ENCODE results near the gene RASA3. TPM values are rescaled to one million over a fixed set of nuclear protein-coding genes. Genes with fewer than 3 reads are reported as not detected.
A peak's percentile ranks its signal among the peaks of the same experiment; 100 is the strongest.

The RASA3 gene
- total RNA-seq, 1 donor from 2014 or later, result 9.3 TPM

GRCh38 chr13:113947311-113948033 lies 185.0 kb downstream of the RASA3 start:
- no peaks in the 10 kb centered on the region for H3K9me3 Mint-ChIP-seq
- no peak for DNase-seq (ENCODE audit: extremely low spot score, unreplicated experiment)
- TF ChIP-seq CTCF (conservative IDR thresholded peaks at IDR 0.05), result peak; percentile 31
- no peaks in the 10 kb centered on the region for H3K27me3 Mint-ChIP-seq
- no peak overlapping the region for H3K27ac Mint-ChIP-seq
- no peaks in the 10 kb centered on the region for H3K36me3 Mint-ChIP-seq
- no peaks in the 10 kb centered on the region for H3K4me1 Mint-ChIP-seq (ENCODE audit: unreplicated experiment)
- no peak overlapping the region for H3K4me3 Mint-ChIP-seq

GRCh38 chr13:113946409-113947181 lies 185.8 kb downstream of the RASA3 start:
- DNase-seq (ENCODE audit: extremely low spot score, unreplicated experiment), result no peak
- Mint-ChIP-seq H3K4me3 (no peak overlapping the region), H3K27ac (no peak overlapping the region), H3K4me1 (ENCODE audit: unreplicated experiment) (no peaks in the 10 kb centered on the region), H3K9me3 (no peaks in the 10 kb centered on the region), H3K27me3 (no peaks in the 10 kb centered on the region), H3K36me3 (no peaks in the 10 kb centered on the region)
- TF ChIP-seq CTCF (conservative IDR thresholded peaks at IDR 0.05), result no peak

- no peak for DNase-seq (ENCODE audit: extremely low spot score, unreplicated experiment)
- Mint-ChIP-seq H3K4me3 (no peak overlapping the region), H3K27ac (no peak overlapping the region), H3K9me3 (no peaks in the 10 kb centered on the region), H3K27me3 (no peaks in the 10 kb centered on the region), H3K4me1 (ENCODE audit: unreplicated experiment) (no peaks in the 10 kb centered on the region), H3K36me3 (no peaks in the 10 kb centered on the region)
- TF ChIP-seq CTCF (conservative IDR thresholded peaks at IDR 0.05), result no peak
Measured at GRCh38 chr13:113945857-113946408, 186.5 kb downstream of the RASA3 start.

GRCh38 chr13:113943821-113944565 lies 188.4 kb downstream of the RASA3 start:
- Mint-ChIP-seq H3K36me3 (no peaks in the 10 kb centered on the region), H3K4me1 (ENCODE audit: unreplicated experiment) (no peaks in the 10 kb centered on the region), H3K4me3 (no peak overlapping the region), H3K27me3 (no peaks in the 10 kb centered on the region), H3K9me3 (no peaks in the 10 kb centered on the region), H3K27ac (no peak overlapping the region)
- no peak for DNase-seq (ENCODE audit: extremely low spot score, unreplicated experiment)
- no peak for TF ChIP-seq CTCF (conservative IDR thresholded peaks at IDR 0.05)

GRCh38 chr13:113942591-113943103 lies 189.8 kb downstream of the RASA3 start:
- H3K36me3 Mint-ChIP-seq, result no peaks in the 10 kb centered on the region
- H3K4me3 Mint-ChIP-seq, result no peak overlapping the region
- H3K4me1 Mint-ChIP-seq (ENCODE audit: unreplicated experiment), result peaks cover 10% of the 10 kb centered on the region
- H3K27ac Mint-ChIP-seq, result no peak overlapping the region
- no peak for DNase-seq (ENCODE audit: extremely low spot score, unreplicated experiment)
- no peak for TF ChIP-seq CTCF (conservative IDR thresholded peaks at IDR 0.05)
- no peaks in the 10 kb centered on the region for H3K9me3 Mint-ChIP-seq
- peaks cover 3% of the 10 kb centered on the region for H3K27me3 Mint-ChIP-seq
